Skeletal muscle tissue (tissue), 4 donors: ENCODE data around the gene RPTOR. TPM values are rescaled to one million over a fixed set of nuclear protein-coding genes. Genes with fewer than 3 reads are reported as not detected.

Experiments
- H3K27ac ChIP-seq: one replicate; pipeline ENCODE4 v1.7.0; 2013; ENCODE audit warnings: mild to moderate bottlenecking, low read depth, low read length, inconsistent platforms
- H3K27me3 ChIP-seq, 3 donors: one replicate each; pipeline ENCODE4 v1.7.0; 2013; ENCODE audit warnings: low read length in 3 of 3; ENCODE audit not compliant: control insufficient read depth in 3 of 3, insufficient read depth in 3 of 3
- H3K36me3 ChIP-seq, 3 donors: one replicate each; pipeline ENCODE4 v1.7.0; 2013; ENCODE audit warnings: low read length in 3 of 3; ENCODE audit not compliant: control insufficient read depth in 3 of 3, insufficient read depth in 3 of 3
- H3K4me1 ChIP-seq, 3 donors: one replicate each; pipeline ENCODE4 v1.7.0; 2013; ENCODE audit warnings: low read length in 3 of 3, mild to moderate bottlenecking in 3 of 3; ENCODE audit not compliant: control insufficient read depth in 3 of 3, insufficient read depth in 3 of 3
- H3K4me3 ChIP-seq, 3 donors: one replicate each; pipeline ENCODE4 v1.7.0; 2013; ENCODE audit warnings: low read length in 3 of 3
- H3K9ac ChIP-seq, 3 donors: one replicate each; pipeline ENCODE4 v1.7.0; 2013; ENCODE audit warnings: low read length in 3 of 3, mild to moderate bottlenecking in 3 of 3, moderate library complexity in 2 of 3, low read depth in 1 of 3
- H3K9me3 ChIP-seq, 3 donors: one replicate each; pipeline ENCODE4 v1.7.0; 2013; ENCODE audit warnings: low read length in 3 of 3; ENCODE audit not compliant: control insufficient read depth in 3 of 3
- total RNA-seq: library from RNA; depleted of rRNA; stranded (reverse); fragments of >200 nt; gene quantifications from one replicate; pipeline ENCODE4 v1.2.3, GENCODE V29; 2014
- donor health status: Osteomylitis.

Gene RPTOR
- total RNA-seq, 1 donor from 2014 or later: 24.5 TPM

DNA sequence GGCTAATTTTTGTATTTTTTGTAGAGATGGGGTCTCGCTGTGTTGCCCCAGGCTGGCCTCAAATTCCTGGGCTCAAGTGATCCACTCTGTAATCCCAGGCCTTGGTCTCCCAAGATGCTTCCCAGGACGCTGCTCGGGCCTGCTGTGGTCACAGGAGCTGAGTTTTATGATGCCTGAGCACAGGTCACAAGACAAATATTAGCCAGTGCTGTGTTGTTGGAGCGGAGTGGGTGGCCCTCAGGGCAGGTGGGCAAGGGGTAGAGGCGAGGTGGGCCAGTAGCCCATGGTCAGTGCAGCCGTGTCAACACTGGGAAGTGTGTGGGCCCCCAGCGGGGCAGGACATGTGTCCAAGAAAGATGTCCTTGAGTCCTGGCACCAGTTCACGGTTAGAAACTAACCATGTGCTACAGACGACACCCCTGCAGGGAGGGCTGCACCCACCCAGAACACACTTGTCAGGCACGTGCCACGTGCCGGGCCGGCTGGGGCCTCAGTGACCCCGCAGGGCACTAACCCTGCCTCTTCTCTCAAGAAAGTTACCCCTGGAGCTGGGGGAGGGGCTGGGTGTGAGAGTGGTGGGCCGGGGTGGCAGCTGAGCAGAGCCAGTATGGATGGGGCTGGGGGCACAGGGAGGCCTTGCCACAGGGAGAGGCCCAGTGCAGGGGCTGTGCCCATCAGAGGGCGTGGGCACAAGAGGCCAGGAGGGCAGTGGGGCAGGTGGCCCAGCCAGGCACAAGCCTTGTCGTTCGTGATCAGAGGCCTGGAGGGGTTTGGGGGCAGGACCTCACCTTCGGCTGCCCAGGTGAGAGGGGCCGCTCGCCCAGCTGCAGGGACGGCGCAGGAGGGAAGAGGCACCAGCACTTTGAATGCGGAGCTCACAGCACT lies 343.9 kb downstream of the RPTOR start:
- H3K36me3 ChIP-seq: peaks cover 25 to 39% (median 29%) of the 10 kb centered on the region in 3 donors
- peaks cover 21 to 28% (median 27%) of the 10 kb centered on the region in 3 donors for H3K4me1 ChIP-seq
- no peaks in the 10 kb centered on the region for H3K9me3 ChIP-seq
- no peak overlapping the region for H3K27ac ChIP-seq
- H3K9ac ChIP-seq: peak overlapping the region in 1 of 3 donors; percentile 3
- H3K27me3 ChIP-seq: no peaks in the 10 kb centered on the region
- H3K4me3 ChIP-seq: no peak overlapping the region

DNA sequence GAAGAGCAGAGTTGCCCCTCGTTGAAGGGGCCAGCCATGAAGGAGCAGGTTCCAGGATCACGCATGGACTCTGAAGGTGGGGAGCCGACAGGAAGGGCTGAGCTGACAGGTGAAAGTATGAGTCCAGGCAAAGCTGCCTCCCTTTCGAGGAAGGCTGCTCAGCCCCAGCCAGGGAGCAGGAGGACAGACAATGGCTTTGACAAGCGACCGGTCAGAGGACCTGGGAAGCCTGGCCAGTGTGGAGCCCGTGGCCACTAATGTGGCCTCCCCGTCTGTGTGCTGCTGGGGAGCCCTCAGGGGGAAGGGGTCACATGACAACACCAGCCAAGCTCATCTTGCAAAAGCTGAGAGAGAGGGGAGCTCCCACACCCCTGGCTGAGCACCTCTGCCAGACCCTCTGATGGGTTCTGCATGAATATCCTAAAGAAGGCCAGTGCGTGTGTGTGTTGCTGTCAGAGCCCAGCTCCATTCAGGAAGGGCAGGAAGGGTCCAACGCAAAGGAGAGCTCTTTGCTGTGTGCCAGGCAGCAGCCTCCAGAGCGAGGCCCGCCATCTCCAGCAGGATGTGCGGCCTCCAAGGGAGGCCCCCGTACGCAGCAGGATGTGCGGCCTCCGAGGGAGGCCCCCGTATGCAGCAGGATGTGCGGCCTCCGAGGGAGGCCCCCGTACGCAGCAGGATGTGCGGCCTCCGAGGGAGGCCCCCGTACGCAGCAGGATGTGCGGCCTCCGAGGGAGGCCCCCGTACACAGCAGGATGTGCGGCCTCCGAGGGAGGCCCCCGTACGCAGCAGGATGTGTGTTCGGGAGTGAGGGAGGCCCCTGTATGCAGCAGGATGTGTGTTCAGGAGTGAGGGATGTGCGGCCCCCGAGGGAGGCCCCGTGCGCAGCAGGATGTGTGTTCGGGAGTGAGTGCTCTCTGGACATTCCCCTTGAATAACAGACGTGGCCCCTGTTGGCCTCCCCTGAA lies 344.9 kb downstream of the RPTOR start:
- peaks cover 21 to 28% (median 27%) of the 10 kb centered on the region in 3 donors for H3K4me1 ChIP-seq
- no peak overlapping the region for H3K4me3 ChIP-seq
- no peaks in the 10 kb centered on the region for H3K9me3 ChIP-seq
- H3K27ac ChIP-seq: no peak overlapping the region
- H3K9ac ChIP-seq: no peak overlapping the region
- H3K36me3 ChIP-seq: peaks cover 26 to 36% (median 29%) of the 10 kb centered on the region in 3 donors
- no peaks in the 10 kb centered on the region for H3K27me3 ChIP-seq

DNA sequence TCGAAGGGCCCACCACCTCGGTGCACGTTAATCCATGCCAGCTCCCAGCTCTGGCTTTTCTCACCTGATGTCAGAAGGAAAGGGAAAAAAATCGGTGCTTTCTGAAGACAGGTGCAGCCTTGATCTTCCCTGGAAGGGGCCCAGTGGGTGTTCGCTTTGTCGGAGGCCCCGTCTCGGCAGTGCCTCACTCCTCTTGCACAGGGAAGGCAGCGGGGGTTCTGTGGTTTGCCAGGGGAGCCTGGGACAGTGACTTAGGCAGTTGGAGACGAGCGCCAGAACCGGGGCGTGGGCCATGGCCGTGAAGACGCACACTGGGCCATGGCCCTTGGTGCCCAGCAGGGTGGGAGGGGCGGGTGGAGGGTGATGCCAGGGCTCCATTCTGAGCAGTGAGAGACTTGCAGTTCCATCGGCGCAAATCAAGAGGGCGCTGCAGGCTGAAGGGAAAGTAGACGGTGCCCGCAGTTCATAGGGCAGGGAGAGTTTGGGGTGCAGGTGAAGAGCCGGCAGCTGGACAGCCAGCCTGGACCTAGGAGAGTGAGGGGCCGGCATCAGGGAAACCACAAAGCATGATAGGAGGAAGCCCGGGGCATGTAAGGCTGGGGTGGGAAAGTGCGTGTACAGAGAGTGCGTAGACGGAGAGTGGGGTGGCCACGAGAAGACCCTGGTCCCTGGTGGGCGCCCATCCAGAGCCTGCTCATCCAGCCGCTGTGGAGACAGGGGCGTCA lies 345.7 kb downstream of the RPTOR start:
- peak overlapping the region; percentile 81 for H3K27ac ChIP-seq

DNA sequence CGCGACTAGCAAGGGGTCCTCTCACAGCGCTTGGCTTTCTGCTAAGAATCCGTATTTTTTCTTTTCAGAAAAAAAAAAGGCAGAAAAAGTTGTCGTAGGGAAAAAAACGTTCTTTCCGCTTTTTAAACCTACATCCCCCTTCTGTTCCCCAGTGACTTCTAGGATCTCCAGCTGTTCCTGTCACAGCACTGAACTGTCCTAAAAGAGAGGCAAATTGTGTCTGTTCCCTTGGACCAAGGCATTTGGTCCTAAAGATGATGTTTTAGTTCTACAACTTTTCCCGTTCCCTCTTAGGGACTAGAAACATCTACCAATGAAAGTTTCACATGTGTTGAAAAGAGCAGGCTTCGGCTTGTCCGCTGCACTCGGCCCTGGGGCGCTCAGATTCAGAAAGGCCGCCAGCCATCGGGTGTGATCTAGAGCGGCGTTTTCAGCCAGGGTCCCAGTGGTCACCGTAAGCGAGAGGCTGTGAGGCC lies 346.3 kb downstream of the RPTOR start:
- Histone ChIP-seq H3K36me3 (peaks cover 21 to 29% (median 25%) of the 10 kb centered on the region in 3 donors), H3K27ac (peak overlapping the region; percentile 81), H3K9ac (peak overlapping the region in 2 of 3 donors; percentile 22 to 28), H3K9me3 (no peaks in the 10 kb centered on the region), H3K27me3 (no peaks in the 10 kb centered on the region), H3K4me3 (no peak overlapping the region), H3K4me1 (peaks cover 21 to 28% (median 27%) of the 10 kb centered on the region in 3 donors)

More for the DNA sequence above, 345.7 kb downstream of the RPTOR start:
- H3K27me3 ChIP-seq: no peaks in the 10 kb centered on the region
- peaks cover 20 to 29% (median 23%) of the 10 kb centered on the region in 3 donors for H3K36me3 ChIP-seq
- H3K9ac ChIP-seq: no peak overlapping the region
- H3K4me1 ChIP-seq: peaks cover 21 to 28% (median 27%) of the 10 kb centered on the region in 3 donors
- H3K4me3 ChIP-seq: no peak overlapping the region
- H3K9me3 ChIP-seq: no peaks in the 10 kb centered on the region

DNA sequence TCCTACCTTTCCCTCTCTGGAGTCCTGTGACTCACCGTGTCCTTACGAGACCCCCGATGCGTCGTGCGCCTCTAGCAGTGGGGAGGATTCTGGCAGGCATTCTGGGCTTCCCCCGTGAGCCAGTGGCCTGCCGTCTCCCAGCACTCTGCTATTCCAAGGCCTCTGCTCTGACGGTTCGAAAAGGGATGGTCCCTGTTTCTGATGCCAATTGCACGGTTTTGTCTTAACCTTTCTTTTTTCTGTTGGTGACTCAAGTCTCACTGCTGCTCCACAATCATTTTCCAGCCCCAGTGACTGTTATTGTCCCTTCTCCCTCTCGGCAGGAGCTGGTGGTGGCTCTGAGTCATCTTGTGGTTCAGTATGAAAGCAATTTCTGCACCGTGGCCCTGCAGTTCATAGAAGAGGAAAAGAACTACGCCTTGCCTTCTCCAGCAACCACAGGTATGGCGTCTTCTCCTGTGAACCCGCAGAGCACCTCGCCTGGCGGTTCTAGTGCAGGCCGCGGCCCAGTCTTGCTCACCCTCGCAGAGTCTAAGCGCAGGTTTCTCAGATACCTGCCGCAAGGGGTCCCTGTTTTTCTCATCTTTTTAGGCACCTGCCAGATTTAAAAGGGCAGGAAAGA lies 346.9 kb downstream of the RPTOR start:
- Histone ChIP-seq H3K27ac (peak overlapping the region; percentile 81), H3K36me3 (peaks cover 19 to 25% (median 21%) of the 10 kb centered on the region in 3 donors), H3K4me1 (peaks cover 21 to 28% (median 27%) of the 10 kb centered on the region in 3 donors), H3K9ac (peak overlapping the region in 2 of 3 donors; percentile 30 to 66), H3K27me3 (no peaks in the 10 kb centered on the region), H3K4me3 (peak overlapping the region in 1 of 3 donors; percentile 34), H3K9me3 (no peaks in the 10 kb centered on the region)

DNA sequence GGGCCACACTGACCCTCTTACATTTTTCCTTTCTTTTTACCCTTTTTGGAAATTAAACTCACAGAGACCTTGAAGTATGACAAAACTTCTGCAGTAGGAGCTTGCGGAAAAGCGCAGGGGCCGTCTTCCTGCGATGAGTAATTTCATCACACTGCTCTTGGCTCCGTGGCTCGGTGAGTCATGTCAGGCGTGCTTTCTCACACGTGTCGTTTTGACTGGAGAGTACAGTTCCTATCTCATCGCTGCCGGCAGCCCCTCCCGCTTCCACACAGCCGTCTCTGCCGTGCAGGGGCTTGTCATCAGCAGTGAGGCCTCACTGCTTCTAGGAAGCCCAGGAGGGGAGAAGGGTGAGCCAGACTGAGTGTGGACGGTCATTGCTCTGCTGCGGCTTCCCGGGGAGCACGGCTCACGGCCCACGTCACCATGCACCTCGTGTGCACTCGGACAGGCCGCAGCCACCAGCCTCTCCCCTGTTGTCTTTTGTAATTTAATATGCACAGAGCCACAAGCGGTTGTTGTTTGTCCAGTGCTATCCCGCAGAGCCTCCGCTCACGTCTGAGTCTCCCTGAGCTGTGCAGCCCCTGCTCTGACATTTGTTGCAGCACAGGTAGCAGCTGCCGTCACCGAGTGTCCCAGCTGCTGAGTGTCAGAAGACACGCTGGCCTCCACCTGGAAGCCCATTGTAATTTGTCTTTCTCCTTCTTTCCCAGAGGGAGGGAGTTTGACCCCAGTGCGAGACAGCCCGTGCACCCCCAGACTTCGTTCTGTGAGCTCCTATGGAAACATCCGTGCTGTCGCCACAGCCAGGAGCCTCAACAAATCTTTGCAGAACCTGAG lies 347.6 kb downstream of the RPTOR start:
- Histone ChIP-seq H3K9ac (peak overlapping the region in 2 of 3 donors; percentile 1 to 66), H3K4me3 (peak overlapping the region in 1 of 3 donors; percentile 45), H3K4me1 (peaks cover 21 to 28% (median 27%) of the 10 kb centered on the region in 3 donors), H3K9me3 (no peaks in the 10 kb centered on the region), H3K27ac (peak overlapping the region; percentile 81), H3K36me3 (peaks cover 19 to 20% (median 19%) of the 10 kb centered on the region in 3 donors), H3K27me3 (no peaks in the 10 kb centered on the region)

DNA sequence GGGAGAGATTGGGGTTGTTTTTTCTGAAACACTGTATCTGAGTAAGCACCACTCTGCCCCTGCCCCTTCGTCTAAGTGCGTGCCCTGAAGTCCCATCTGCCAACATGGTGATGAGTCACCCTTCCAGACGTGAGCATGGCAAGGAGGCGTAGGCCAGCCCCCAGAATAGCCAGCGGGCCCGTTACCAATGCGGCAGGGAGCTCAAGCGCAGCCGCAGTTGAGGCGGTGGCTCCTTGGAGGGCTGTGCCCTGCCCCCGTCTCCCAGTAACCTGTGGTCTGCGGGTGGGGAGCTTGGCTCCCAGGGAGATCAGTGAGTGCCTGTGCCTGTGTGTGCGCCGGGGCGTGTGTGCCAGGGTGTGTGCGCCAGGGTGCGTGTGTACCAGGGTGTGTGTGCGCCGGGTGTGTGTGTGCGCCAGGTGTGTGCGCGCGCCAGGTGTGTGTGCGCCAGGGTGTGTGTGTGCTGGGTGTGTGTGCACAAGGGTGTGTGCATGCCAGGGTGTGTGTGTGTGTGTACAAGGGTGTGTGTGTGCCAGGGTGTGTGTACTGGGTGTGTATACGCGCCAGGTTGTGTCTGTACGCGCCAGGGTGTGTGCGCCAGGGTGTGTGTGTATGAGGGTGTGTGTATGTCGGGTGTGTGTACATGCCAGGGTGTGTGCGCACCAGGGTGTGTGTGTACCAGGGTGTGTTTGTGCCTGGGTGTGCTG lies 348.4 kb downstream of the RPTOR start:
- peak overlapping the region; percentile 81 for H3K27ac ChIP-seq
- H3K9ac ChIP-seq: peak overlapping the region in 1 of 3 donors; percentile 66
- H3K9me3 ChIP-seq: no peaks in the 10 kb centered on the region
- H3K4me1 ChIP-seq: peaks cover 21 to 28% (median 27%) of the 10 kb centered on the region in 3 donors
- H3K27me3 ChIP-seq: no peaks in the 10 kb centered on the region
- peaks cover 19 to 20% (median 19%) of the 10 kb centered on the region in 3 donors for H3K36me3 ChIP-seq
- H3K4me3 ChIP-seq: no peak overlapping the region
